ENCODE results near the gene UBE2D1.

Gene UBE2D1

DNA sequence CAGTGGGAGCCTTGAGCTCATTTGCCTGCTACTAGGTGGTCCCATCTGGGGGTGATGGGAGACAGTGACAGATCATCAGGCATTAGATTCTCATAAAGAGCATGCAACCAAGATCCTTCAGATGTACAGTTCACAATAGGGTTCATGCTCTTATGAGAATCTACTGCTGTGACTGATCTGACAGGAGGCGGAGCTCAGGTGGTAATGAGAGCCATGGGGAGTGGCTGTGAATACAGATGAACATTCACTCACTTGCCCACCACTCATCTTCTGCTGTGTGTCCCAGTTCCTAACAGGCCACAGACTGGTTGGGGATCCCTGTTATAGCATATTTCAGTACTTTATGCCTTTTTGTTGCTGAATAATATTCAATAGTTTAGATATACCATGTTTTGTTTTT is 6.6 kb upstream of the UBE2D1 start:
- Mint-ChIP-seq H3K27ac (no peak overlapping the region), H3K36me3 (ENCODE audit: low read depth) (no peaks in the 10 kb centered on the region), H3K27me3 (ENCODE audit: low read depth, poor library complexity) (peaks cover 13% of the 10 kb centered on the region), H3K9me3 (no peaks in the 10 kb centered on the region), H3K4me3 (no peak overlapping the region), H3K4me1 (peaks cover 1% of the 10 kb centered on the region)
- TF ChIP-seq, protein P1, sequence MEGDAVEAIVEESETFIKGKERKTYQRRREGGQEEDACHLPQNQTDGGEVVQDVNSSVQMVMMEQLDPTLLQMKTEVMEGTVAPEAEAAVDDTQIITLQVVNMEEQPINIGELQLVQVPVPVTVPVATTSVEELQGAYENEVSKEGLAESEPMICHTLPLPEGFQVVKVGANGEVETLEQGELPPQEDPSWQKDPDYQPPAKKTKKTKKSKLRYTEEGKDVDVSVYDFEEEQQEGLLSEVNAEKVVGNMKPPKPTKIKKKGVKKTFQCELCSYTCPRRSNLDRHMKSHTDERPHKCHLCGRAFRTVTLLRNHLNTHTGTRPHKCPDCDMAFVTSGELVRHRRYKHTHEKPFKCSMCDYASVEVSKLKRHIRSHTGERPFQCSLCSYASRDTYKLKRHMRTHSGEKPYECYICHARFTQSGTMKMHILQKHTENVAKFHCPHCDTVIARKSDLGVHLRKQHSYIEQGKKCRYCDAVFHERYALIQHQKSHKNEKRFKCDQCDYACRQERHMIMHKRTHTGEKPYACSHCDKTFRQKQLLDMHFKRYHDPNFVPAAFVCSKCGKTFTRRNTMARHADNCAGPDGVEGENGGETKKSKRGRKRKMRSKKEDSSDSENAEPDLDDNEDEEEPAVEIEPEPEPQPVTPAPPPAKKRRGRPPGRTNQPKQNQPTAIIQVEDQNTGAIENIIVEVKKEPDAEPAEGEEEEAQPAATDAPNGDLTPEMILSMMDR (IDR thresholded peaks at IDR 0.05), result no peak
- no peak for DNase-seq

DNA sequence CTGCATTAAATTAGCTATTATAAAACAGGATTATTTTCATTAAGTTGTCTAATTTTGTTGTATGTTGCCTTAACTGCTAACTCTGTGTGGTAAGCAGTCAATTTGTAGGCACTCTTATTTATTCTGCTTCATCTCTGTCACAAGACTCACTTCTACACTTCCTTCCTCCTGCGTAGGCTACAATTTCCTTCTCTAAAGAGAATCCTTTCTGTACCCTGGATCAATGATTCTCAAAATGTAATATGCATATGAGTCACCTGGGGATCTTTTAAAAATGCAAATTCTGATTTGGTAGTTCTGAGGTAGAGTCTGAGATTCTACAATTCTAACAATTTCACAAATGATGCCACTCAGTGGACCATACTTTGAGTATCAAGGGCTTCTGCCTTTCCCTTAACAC is 4.4 kb upstream of the UBE2D1 start:
- no peaks in the 10 kb centered on the region for H3K9me3 Mint-ChIP-seq

DNA sequence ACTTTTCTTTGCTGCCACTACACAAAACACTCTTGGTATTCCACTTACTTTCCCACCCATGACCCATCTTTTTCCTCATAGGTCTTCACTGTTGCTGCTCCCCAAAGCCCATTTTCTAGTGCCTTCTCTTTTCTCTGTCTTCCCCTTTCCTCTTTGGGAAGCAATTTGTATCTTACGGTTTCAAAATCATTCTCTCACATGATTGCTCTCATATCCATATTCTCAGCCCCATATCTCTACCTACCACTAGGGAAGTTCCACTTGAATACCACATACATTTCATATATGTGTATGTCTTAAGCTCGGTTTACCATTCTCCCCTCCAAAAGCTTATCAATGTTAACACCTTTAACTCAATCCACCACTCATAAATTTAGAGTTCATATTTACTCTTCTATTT is 3.2 kb upstream of the UBE2D1 start:
- Mint-ChIP-seq H3K4me3 (no peak overlapping the region), H3K27me3 (ENCODE audit: low read depth, poor library complexity) (peaks cover 10% of the 10 kb centered on the region), H3K4me1 (peaks cover 11% of the 10 kb centered on the region), H3K27ac (no peak overlapping the region), H3K36me3 (ENCODE audit: low read depth) (no peaks in the 10 kb centered on the region), H3K9me3 (no peaks in the 10 kb centered on the region)
- no peak for DNase-seq
- TF ChIP-seq, protein P1 (IDR thresholded peaks at IDR 0.05), result no peak

More for the DNA sequence above, 4.4 kb upstream of the UBE2D1 start:
- Mint-ChIP-seq H3K36me3 (ENCODE audit: low read depth) (no peaks in the 10 kb centered on the region), H3K4me3 (no peak overlapping the region), H3K27me3 (ENCODE audit: low read depth, poor library complexity) (peaks cover 13% of the 10 kb centered on the region), H3K4me1 (no peaks in the 10 kb centered on the region), H3K27ac (no peak overlapping the region)
- DNase-seq, result no peak
- TF ChIP-seq, protein P1 (IDR thresholded peaks at IDR 0.05), result no peak

DNA sequence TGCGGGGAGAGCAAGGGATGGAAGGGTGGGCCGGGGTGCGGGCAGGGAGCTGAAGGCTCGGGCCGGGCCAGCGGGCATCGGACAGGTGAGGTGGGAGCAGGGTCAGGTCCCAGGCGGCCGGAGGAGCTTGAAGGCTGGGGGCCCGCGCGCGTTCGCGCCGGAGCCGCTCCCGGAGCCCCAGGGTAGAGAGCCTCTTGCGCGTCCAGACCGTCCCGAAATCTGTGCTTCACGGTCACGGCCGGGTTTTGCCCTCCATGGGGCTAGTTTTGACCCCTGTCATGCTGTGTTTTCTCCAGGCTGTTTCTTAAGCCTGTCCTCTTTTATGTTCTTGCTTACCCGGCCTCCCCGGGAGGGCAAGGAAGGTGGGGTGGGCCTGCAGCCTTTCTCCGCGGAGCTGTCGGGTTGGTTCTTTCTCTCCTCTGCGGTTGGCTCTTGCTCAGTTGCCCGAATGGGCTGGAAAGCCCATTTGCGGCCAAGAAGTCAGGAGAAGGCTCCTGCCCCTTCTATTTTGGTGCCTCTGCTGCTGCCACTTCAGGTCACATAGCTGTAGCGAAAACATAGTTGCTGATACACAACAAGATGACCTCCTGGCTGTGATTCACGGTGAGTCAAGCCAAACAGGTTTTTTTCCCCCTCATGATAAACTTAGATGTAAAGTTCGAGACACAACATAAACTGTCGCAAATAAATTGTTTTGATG is 650 bp downstream of the UBE2D1 start:
- DNase-seq, result no peak
- TF ChIP-seq, protein P1 (IDR thresholded peaks at IDR 0.05), result no peak
- Mint-ChIP-seq H3K9me3 (no peaks in the 10 kb centered on the region), H3K4me3 (peak overlapping the region; percentile 98), H3K27ac (peak overlapping the region; percentile 71), H3K36me3 (ENCODE audit: low read depth) (peaks cover 10% of the 10 kb centered on the region), H3K4me1 (peaks cover 20% of the 10 kb centered on the region), H3K27me3 (ENCODE audit: low read depth, poor library complexity) (no peaks in the 10 kb centered on the region)

DNA sequence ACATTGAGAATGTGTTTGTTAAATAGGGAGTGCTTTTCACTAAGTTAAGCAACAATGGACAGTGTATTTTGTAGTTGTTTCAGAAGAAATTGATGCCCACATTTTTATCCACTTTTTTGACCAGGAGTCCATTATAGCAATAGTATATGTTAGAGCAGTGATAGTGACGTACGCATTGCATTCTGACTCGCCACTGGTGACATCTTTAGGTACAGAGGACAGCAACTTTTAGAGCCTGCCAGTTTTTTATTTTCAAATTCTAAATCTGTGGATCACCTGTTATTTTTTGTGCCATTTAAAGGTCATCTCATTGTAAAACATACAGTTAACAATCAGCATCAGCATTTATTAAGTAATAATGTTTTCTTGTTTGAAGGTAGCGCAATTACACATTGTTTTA is 1.4 kb downstream of the UBE2D1 start:
- no peak overlapping the region for H3K27ac Mint-ChIP-seq
- H3K4me3 Mint-ChIP-seq, result peak overlapping the region; percentile 98
- DNase-seq, result no peak
- H3K9me3 Mint-ChIP-seq, result no peaks in the 10 kb centered on the region
- TF ChIP-seq, protein P1 (IDR thresholded peaks at IDR 0.05), result no peak
- no peaks in the 10 kb centered on the region for H3K27me3 Mint-ChIP-seq (ENCODE audit: low read depth, poor library complexity)
- H3K4me1 Mint-ChIP-seq, result peaks cover 20% of the 10 kb centered on the region
- peaks cover 10% of the 10 kb centered on the region for H3K36me3 Mint-ChIP-seq (ENCODE audit: low read depth)

DNA sequence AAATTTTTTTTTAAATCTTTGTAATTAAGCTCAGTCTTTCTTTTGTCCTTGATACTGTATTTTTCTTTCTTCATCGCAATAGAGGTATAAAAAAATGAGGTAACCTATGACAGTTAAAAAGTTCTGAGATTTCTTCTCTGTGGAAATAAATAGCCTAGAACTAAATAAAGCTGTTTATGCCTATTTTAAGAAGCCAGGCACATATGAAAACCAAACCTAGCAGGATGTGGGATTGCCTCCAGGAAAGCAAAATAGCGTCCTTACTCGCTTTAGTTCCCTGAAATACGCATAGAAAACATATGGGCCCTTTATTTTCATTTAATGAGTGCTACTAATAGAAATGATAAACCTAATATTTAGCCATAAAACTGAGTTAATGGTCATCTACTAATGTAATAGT is 6.6 kb downstream of the UBE2D1 start:
- Mint-ChIP-seq H3K9me3 (no peaks in the 10 kb centered on the region), H3K36me3 (ENCODE audit: low read depth) (peaks cover 21% of the 10 kb centered on the region), H3K27me3 (ENCODE audit: low read depth, poor library complexity) (no peaks in the 10 kb centered on the region), H3K4me1 (peaks cover 11% of the 10 kb centered on the region), H3K27ac (no peak overlapping the region), H3K4me3 (no peak overlapping the region)
- DNase-seq, result no peak
- TF ChIP-seq, protein P1 (IDR thresholded peaks at IDR 0.05), result no peak

Measured in nephron progenitor cell (in vitro differentiated cells).